ENCODE data around the gene OPRL1. TPM values are rescaled to one million over a fixed set of nuclear protein-coding genes. Genes with fewer than 3 reads are reported as not detected.

OPRL1 gene
- total RNA-seq, 1 experiment from 2014 or later, result 0.59 TPM

DNA sequence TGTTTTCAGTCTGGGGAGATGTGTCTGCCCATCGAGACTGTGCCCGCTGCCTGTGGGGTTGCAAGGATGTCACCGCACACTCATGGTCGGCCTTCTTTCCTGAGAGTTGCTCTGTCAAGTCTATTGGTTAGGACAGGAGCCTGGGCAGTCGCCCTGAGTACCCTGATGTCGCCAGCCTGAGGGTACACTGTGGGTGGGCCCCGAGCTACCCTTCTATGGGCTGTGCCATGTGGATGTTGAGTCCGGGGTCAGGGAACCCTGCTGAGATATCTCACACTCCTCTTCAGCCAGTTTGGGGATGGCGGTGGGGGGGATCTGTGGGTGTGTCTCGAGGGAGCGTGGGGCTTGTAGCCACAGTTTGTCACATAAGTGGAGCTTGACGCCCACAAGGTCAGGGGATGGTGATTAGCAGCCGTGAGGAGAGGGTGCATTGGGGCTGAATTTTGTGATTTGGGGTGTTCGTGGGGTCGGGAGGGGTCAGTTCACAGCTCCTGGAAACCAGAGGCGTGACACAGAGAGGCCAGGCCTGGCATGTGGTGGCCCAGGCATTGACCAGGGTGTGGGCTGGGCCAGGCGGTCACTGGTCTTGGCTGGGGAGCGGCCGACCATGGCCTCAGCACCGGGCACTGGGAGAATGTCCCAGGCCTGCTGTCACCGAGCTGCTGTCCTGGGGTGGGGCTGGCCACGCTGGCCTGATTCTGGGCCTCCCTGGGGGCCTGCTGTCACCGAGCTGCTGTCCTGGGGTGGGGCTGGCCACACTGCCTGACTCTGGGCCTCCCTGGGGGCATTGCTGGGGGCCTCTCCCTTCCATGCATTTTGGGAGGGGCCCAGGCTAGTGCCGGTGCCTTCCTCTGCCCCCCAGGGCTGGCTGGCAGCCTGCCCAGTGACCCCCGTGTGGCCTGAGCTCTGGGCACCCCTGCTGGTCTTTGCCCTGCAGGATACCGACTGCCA is 29.1 kb downstream of the OPRL1 start:
- intact Hi-C loops (cut with micrococcal nuclease; ENCODE audit: unreplicated experiment), result no loop called here
- Histone ChIP-seq H3K4me3 (ENCODE audit: low read depth, low read length) (no peak overlapping the region), H3K4me1 (no peaks in the 10 kb centered on the region), H3K9me3 (no peaks in the 10 kb centered on the region; the same call in 1 of the 2 replicates), H3K27me3 (replicated peaks; ENCODE audit: control insufficient read depth, insufficient read depth, low read length) (no peaks in the 10 kb centered on the region; the same call in 1 of the 2 replicates), H3K36me3 (ENCODE audit: control insufficient read depth, insufficient read depth, low read length) (no peaks in the 10 kb centered on the region)
- H3K27ac Mint-ChIP-seq (ENCODE audit: unreplicated experiment), result no peak overlapping the region
- H3K4me1 Mint-ChIP-seq (ENCODE audit: low read depth, unreplicated experiment), result no peaks in the 10 kb centered on the region
- peak; percentile 3 to 43 for DNase-seq
- CTCF ChIA-PET, result interaction anchor here (0.8 to 0.9 kb wide), 2 partner anchors 10 to 26 kb away, joined by 3 read pairs; no protein-coding TSS in a partner anchor
- POLR2A ChIA-PET, result no interaction called here
- H3K27me3 Mint-ChIP-seq (ENCODE audit: insufficient read depth, unreplicated experiment), result peaks cover 11% of the 10 kb centered on the region
- no TSS peak for BruUV-seq (replicated peaks)
- no peak overlapping the region for H3K4me3 Mint-ChIP-seq (ENCODE audit: unreplicated experiment)
- H3K36me3 Mint-ChIP-seq (ENCODE audit: insufficient read depth, unreplicated experiment), result no peaks in the 10 kb centered on the region
- no peaks in the 10 kb centered on the region for H3K9me3 Mint-ChIP-seq (ENCODE audit: unreplicated experiment)
- TF ChIP-seq, protein P1, sequence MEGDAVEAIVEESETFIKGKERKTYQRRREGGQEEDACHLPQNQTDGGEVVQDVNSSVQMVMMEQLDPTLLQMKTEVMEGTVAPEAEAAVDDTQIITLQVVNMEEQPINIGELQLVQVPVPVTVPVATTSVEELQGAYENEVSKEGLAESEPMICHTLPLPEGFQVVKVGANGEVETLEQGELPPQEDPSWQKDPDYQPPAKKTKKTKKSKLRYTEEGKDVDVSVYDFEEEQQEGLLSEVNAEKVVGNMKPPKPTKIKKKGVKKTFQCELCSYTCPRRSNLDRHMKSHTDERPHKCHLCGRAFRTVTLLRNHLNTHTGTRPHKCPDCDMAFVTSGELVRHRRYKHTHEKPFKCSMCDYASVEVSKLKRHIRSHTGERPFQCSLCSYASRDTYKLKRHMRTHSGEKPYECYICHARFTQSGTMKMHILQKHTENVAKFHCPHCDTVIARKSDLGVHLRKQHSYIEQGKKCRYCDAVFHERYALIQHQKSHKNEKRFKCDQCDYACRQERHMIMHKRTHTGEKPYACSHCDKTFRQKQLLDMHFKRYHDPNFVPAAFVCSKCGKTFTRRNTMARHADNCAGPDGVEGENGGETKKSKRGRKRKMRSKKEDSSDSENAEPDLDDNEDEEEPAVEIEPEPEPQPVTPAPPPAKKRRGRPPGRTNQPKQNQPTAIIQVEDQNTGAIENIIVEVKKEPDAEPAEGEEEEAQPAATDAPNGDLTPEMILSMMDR (IDR thresholded peaks at IDR 0.05; ENCODE audit: insufficient read depth in 1 of 2, low read depth in 1 of 2, low read length in 1 of 2, severe bottlenecking in 1 of 2, unreplicated experiment in 1 of 2), result no peak

DNA sequence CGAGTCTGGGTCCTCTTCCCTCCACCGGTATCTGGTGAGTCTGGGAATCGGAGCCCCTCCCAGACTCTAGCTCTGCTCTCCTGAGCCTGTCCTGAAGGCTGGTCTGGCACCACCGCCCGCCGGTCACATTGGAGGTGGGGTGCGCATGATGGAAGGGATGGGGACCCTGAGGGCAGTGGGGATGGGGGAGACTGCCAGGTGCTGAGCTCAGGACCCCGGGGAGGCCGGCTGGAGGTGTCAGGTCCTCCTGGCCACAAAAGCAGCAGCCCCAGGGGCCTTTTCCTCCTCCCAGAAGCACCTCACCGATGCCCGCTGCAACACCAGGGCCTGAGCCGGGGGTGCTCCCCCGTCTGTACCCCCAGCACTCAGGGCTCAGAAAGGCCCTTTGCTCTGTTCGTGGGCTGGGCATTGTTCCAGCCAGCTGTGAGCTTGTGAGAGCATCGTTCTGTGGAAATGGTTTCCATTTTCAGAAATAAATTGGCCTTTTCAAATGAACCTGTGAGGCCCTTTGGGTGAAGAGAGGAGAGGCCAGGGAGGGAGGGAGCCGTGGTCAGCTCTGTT is 30.0 kb downstream of the OPRL1 start:
- no peaks in the 10 kb centered on the region for H3K36me3 Mint-ChIP-seq (ENCODE audit: insufficient read depth, unreplicated experiment)
- Histone ChIP-seq H3K4me1 (no peaks in the 10 kb centered on the region), H3K36me3 (ENCODE audit: control insufficient read depth, insufficient read depth, low read length) (no peaks in the 10 kb centered on the region), H3K27me3 (replicated peaks; ENCODE audit: control insufficient read depth, insufficient read depth, low read length) (no peaks in the 10 kb centered on the region; the same call in 1 of the 2 replicates), H3K9me3 (no peaks in the 10 kb centered on the region; the same call in 1 of the 2 replicates), H3K4me3 (ENCODE audit: low read depth, low read length) (no peak overlapping the region)
- H3K9me3 Mint-ChIP-seq (ENCODE audit: unreplicated experiment), result no peaks in the 10 kb centered on the region
- H3K4me1 Mint-ChIP-seq (ENCODE audit: low read depth, unreplicated experiment), result no peaks in the 10 kb centered on the region
- no peak overlapping the region for H3K4me3 Mint-ChIP-seq (ENCODE audit: unreplicated experiment)
- H3K27me3 Mint-ChIP-seq (ENCODE audit: insufficient read depth, unreplicated experiment), result peaks cover 15% of the 10 kb centered on the region
- TF ChIP-seq, protein P1 (IDR thresholded peaks at IDR 0.05; ENCODE audit: insufficient read depth in 1 of 2, low read depth in 1 of 2, low read length in 1 of 2, severe bottlenecking in 1 of 2, unreplicated experiment in 1 of 2), result no peak
- no TSS peak for BruUV-seq (replicated peaks)
- intact Hi-C loops (cut with micrococcal nuclease; ENCODE audit: unreplicated experiment), result no loop called here
- no peak overlapping the region for H3K27ac Mint-ChIP-seq (ENCODE audit: unreplicated experiment)
- ChIA-PET CTCF (interaction anchor here (0.6 to 2.5 kb wide), 2 partner anchors 10 to 27 kb away, joined by 8 to 13 read pairs; no protein-coding TSS in a partner anchor), POLR2A (no interaction called here)
- DNase-seq, result peak; percentile 9 to 43

DNA sequence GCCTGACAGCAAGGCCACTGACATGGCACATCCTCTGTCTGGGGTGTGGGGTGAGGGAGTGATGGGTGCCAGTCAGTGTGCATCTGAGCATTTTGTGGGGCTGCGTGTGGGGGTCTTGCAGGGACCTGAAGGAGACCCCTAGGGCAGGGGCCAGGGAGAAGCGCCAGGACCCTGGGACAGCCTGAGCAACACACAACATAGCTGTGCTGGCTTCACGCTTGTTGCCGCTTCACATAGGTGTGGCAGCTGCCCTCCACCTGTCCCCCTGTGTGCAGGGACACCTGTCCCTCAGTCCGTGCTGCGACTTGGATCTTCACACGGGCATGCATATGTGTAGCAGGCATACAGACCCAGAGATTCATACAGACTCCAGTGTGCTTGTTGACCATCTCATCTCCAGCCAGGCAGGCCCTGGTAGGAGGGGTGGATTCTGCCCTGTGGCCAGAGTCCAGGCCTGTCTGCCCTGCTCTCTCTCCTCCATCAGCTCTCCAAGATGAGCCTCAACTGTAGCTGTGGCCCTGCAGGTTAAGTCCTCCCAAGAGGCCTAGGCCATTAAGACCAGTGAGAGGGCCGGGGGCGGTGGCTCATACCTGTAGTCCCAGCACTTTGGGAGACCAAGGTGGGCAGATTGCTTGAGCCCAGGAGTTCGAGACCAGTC is 30.7 kb downstream of the OPRL1 start:
- intact Hi-C loops (cut with micrococcal nuclease; ENCODE audit: unreplicated experiment), result no loop called here
- H3K36me3 ChIP-seq (ENCODE audit: control insufficient read depth, insufficient read depth, low read length), result no peaks in the 10 kb centered on the region
- POLR2A ChIA-PET, result no interaction called here
- Mint-ChIP-seq H3K4me1 (ENCODE audit: low read depth, unreplicated experiment) (no peaks in the 10 kb centered on the region), H3K9me3 (ENCODE audit: unreplicated experiment) (no peaks in the 10 kb centered on the region), H3K27me3 (ENCODE audit: insufficient read depth, unreplicated experiment) (peaks cover 15% of the 10 kb centered on the region), H3K4me3 (ENCODE audit: unreplicated experiment) (no peak overlapping the region), H3K36me3 (ENCODE audit: insufficient read depth, unreplicated experiment) (no peaks in the 10 kb centered on the region), H3K27ac (ENCODE audit: unreplicated experiment) (no peak overlapping the region)
- H3K9me3 ChIP-seq, result no peaks in the 10 kb centered on the region; the same call in 1 of the 2 replicates
- H3K4me1 ChIP-seq, result no peaks in the 10 kb centered on the region
- H3K4me3 ChIP-seq (ENCODE audit: low read depth, low read length), result no peak overlapping the region
- no TSS peak for BruUV-seq (replicated peaks)
- H3K27me3 ChIP-seq (replicated peaks; ENCODE audit: control insufficient read depth, insufficient read depth, low read length), result no peaks in the 10 kb centered on the region; the same call in 1 of the 2 replicates
- CTCF ChIA-PET, result interaction anchor here (0.6 to 2.5 kb wide), 3 partner anchors 8 to 28 kb away, joined by 3 to 13 read pairs (median 8); no protein-coding TSS in a partner anchor
- peak; percentile 19 to 49 for DNase-seq
- TF ChIP-seq, protein P1 (IDR thresholded peaks at IDR 0.05; ENCODE audit: insufficient read depth in 1 of 2, low read depth in 1 of 2, low read length in 1 of 2, severe bottlenecking in 1 of 2, unreplicated experiment in 1 of 2), result no peak

All from Caco-2 (cell line).